H4 (cell line): ENCODE results near the gene BPHL. TPM values are rescaled to one million over a fixed set of nuclear protein-coding genes. Genes with fewer than 3 reads are reported as not detected.
"Not testable (repeated sequence)": the region's sequence is repeated elsewhere in the genome, so short reads cannot be mapped to it uniquely, and the experiment has no call there.

ENCODE experiments used
- DNase-seq: peaks from one replicate; pipeline ENCODE4 v3.0.0-alpha.2; 2015; ENCODE audit warnings: low spot score
- total RNA-seq: library from RNA; depleted of rRNA; stranded (reverse); fragments of >200 nt; shearing (Covaris generic); gene quantifications from 2 replicates; pipeline ENCODE4 v1.2.3, GENCODE V29; 2014; rRNA removed

Gene BPHL
- 19.0 and 21.6 TPM in 2 replicates for total RNA-seq

- DNase-seq, result peak; percentile 86
Measured at GRCh38 chr6:3118353-3119039, at the start of gene BPHL. TSS of gene BPHL (plus strand) at chr6:3118711. CDS start at chr6:3118741, 30 bp downstream.

GRCh38 chr6:3071568-3071967, 46.9 kb upstream of the BPHL start:
- DNase-seq, result no peak

DNA sequence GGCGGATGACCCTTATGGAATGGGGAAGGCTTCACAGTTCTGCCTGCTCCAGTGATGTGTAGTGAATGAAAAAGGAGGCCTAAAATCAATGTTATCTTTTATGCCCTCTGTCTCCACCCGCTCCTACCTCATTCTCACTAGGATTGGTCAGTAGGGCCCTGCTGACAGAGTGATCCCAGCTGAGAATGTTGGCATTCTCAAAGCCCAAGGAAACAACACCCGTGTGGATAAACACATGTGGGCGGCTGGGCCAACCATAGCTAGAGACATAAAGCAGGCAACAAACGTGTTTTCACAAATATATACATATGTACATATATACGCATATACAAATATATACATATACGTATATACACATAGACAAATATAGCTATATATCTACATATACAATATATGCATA, 45.7 kb upstream of the BPHL start:
- DNase-seq, result no peak

DNA sequence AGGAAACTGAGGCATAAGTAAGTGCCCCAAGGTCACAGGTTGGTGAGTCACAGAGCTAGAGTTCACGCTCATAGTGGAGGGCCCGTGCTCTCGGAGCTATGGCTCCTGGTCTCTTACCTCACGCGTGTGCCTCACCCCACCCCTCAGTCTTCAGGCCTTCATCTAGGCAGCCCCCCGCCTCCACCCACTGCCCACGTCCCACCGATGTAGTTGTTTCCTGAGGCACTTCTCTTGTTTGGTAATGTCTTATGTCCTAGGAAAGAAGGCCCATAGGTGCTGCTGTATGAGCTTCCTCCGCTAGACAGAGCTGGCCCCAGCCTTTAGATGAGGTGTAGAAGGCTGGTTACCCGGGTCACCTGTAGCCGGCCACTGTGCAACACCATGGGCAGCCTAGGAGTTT, 45.1 kb upstream of the BPHL start:
- no peak for DNase-seq

GRCh38 chr6:3075772-3076113, 42.8 kb upstream of the BPHL start:
- DNase-seq, result no peak

DNA sequence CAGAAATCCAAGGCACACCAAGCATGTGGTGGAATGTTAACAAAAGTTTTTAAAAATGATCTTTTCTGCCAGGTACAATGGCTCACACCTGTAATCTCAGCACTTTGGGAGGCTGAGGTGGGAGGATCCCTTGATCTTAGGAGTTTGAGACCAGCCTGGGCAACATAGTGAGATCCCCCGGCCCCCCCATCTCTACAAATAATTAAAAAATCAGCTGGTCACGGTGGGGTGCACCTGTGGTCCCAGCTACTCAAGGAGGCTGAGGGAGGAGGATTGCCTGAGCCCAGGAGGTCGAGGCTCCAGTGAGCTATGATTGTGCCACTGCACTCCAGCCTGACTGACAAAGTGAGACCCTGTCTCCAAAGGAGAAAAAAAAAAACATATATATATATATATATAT, 42.2 kb upstream of the BPHL start:
- DNase-seq, result no peak

- no peak for DNase-seq
Measured at GRCh38 chr6:3077430-3077829, 41.1 kb upstream of the BPHL start.

GRCh38 chr6:3078952-3079351, 39.6 kb upstream of the BPHL start:
- not testable (repeated sequence) for DNase-seq

- no peak for DNase-seq
Measured at GRCh38 chr6:3079682-3080081, 38.8 kb upstream of the BPHL start.

- no peak for DNase-seq
Measured at GRCh38 chr6:3081960-3082359, 36.6 kb upstream of the BPHL start.

GRCh38 chr6:3085074-3085473, 33.4 kb upstream of the BPHL start:
- no peak for DNase-seq

DNA sequence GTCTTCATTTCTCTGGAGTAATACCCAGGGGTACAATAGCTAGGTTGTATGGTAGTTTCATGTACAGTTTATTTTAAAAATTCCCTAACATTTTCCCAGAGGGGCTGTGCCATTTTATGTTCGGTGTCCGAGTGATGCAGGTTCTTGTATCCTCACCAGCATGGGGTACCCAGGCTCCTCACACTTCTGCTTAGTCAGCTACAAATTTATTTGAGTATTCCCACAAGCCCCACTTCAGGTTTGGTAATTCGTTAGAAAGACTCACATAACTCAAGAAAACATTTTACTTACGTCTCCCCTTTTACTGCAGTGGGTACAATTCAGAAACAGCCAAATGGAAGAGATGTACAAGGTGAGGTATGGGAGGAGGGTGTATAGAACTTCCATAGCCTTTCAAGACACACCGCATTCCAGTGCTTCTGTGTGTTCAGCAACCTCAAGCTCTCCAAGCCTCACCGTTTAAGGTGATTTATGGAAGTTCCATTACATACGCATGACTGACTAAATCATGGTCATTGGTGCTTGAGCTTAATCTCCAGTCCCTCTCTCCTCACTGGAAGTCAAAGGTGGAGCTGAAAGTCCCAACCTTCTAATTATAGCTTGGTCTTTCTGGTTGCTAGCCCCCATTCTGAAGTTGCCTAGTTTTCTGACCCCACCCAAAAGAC, 32.1 kb upstream of the BPHL start:
- no peak for DNase-seq

GRCh38 chr6:3088446-3088845, 30.1 kb upstream of the BPHL start:
- DNase-seq, result no peak

- no peak for DNase-seq
Measured at GRCh38 chr6:3088968-3089367, 29.5 kb upstream of the BPHL start.

- no peak for DNase-seq
Measured at GRCh38 chr6:3090013-3090412, 28.5 kb upstream of the BPHL start.

DNA sequence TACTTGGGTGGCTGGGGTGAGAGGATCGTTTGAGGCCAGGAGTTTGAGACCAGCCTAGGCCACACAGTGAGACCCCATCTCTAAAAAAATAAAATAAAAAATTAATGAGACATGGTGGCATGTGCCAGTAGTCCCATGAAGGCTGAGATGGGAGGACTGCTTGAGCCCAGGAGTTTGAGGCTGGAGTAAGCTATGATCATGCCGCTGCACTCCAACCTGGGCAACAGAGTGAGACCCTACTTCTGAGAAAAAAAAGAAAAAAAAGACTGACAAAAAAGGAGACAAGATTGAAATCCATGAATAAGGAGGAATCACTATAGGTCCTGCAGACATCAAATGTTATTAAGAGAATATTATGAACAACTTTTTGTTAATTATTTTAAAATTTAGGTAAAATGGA, 23.7 kb upstream of the BPHL start:
- no peak for DNase-seq

DNA sequence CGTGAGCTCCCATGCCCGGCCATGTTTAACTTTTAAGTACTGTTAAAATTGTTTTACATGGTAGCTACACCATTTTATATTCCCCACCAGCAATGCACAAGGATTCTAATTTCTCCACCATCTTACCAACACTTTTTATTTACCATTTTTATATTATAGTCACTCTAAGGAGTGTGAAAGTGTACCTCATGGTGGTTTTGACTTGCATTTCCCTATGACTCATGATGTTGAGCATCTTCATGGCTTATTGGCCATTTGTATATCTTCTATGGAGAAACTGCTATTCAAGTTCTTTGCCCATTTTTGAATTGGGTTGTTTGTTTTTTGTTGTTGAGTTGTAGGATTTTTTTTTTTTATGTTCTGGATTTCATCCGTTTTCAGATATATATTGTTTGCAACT, 15.6 kb upstream of the BPHL start:
- no peak for DNase-seq

- no peak for DNase-seq
Measured at GRCh38 chr6:3108746-3109414, 9.6 kb upstream of the BPHL start.

GRCh38 chr6:3109761-3110160, 8.8 kb upstream of the BPHL start:
- no peak for DNase-seq

DNA sequence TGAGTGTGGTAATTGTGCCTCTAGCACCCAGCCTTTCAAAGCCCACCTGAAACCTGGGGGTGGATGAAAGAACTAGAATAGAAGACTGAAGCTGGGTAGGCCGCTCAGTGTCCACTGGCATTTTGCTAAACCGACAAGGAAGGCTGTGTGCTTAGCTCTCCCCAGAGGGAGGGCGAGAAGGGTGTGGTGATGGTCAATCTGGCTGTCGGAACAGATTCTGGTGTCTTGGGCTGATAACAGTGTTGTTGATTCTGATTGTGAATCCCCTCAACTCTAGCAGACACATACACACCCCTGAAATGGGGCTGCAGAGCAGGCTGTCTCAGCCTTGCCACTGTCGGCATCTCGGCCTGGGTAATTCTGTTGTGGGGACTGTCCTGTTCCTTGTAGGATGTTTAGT, 4.1 kb upstream of the BPHL start:
- DNase-seq, result no peak

- DNase-seq, result no peak
Measured at GRCh38 chr6:3117912-3118352, 579 bp upstream of the BPHL start.

- DNase-seq, result no peak
Measured at GRCh38 chr6:3119040-3119723, 671 bp downstream of the BPHL start.

- no peak for DNase-seq
Measured at GRCh38 chr6:3120765-3121089, 2.2 kb downstream of the BPHL start.
